Bronchus fibroblast of lung (primary cell): ENCODE measurements around the gene ZAR1L. TPM values are rescaled to one million over a fixed set of nuclear protein-coding genes. Genes with fewer than 3 reads are reported as not detected.

Source experiments
- total RNA-seq: library from RNA; depleted of rRNA; stranded (reverse); fragments of >200 nt; gene quantifications from 2 replicates; pipeline ENCODE4 v1.2.3, GENCODE V29; 2015

ZAR1L gene, protein sequence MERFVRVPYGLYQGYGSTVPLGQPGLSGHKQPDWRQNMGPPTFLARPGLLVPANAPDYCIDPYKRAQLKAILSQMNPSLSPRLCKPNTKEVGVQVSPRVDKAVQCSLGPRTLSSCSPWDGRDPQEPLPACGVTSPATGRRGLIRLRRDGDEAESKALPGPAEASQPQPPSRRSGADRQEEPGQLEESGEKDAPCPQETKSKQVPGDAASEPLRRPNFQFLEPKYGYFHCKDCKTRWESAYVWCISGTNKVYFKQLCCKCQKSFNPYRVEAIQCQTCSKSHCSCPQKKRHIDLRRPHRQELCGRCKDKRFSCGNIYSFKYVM
- total RNA-seq = not detected in 2 replicates

DNA sequence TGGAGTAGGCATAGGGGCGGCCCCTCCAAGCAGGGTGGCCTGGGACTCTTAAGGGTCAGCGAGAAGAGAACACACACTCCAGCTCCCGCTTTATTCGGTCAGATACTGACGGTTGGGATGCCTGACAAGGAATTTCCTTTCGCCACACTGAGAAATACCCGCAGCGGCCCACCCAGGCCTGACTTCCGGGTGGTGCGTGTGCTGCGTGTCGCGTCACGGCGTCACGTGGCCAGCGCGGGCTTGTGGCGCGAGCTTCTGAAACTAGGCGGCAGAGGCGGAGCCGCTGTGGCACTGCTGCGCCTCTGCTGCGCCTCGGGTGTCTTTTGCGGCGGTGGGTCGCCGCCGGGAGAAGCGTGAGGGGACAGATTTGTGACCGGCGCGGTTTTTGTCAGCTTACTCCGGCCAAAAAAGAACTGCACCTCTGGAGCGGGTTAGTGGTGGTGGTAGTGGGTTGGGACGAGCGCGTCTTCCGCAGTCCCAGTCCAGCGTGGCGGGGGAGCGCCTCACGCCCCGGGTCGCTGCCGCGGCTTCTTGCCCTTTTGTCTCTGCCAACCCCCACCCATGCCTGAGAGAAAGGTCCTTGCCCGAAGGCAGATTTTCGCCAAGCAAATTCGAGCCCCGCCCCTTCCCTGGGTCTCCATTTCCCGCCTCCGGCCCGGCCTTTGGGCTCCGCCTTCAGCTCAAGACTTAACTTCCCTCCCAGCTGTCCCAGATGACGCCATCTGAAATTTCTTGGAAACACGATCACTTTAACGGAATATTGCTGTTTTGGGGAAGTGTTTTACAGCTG, at the start of gene ZAR1L, which contains the start of gene BRCA2:
TSS of gene ZAR1L (minus strand) at position 126 of the 790 bp plus-strand sequence. CDS start 3,438 bp downstream, outside the sequence.
TSS of gene BRCA2 (plus strand) at position 271 of the 790 bp plus-strand sequence. CDS start 953 bp downstream, outside the sequence.

Other genes starting within 250 kb of the ZAR1L start
- 8.4 and 8.9 TPM in 2 replicates for gene BRCA2, start 145 bp upstream of the ZAR1L start, total RNA-seq
- gene N4BP2L1, start 112.8 kb upstream of the ZAR1L start, total RNA-seq = 0.30 and 0.67 TPM in 2 replicates
- 23.6 and 24.4 TPM in 2 replicates for gene N4BP2L2, start 223.4 kb upstream of the ZAR1L start, total RNA-seq